ENCODE data around the gene KIF7.

The KIF7 gene

DNA sequence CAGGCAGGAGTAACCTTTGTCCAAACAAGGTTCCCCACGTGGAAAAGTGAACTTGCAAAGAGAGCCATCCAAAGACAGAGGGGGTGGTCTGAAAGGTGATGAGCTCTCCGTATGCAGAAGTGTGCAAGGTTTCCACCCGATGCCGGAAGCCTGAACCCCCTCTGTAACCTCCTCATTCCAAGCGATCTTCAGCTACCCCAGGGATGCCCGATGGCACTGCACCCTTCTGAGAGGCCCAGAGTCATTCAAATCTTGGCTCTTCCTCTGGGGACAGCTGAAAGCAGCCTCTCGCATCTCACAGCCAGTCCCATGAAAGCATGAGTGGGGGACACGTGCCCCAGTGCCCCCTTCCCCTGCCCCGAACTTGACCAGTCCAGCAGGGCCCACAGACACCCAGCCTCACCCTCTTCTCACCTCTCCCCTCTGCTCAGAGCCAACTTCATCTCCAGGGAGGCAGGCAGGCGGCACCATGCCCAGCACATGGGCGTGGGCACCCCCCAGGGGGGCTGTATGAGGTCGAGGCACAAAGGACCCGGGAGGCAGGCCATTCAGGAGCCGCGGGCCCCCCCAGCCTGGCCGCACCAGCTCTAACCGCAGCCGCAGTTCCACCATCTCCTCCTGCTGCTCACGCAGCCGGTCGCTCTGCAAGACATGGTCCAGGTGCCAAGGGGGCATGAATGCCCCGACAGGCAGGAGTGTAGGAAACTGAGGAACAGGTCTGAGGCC, 8.7 kb downstream of the KIF7 start:
- DNase-seq: no peak

DNA sequence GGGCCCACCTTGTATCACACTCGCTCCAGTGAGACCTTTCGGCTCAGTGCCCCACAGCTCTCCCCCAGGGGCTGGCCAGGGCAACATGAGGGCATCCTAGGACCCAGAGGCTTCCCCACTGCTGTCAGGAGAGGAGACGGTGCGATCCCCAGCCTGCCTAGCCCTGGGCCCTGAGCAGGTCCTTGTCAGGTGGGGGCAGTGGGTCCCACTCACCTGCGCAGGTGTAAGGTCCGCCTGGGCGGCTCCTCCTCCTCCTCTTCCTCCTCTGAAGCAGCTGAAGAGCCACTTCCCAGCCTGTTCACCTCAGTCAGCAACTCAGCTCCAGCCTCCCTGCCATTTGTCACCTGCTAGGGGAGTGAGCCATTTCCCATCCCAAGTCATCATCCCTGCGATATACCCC, 9.6 kb downstream of the KIF7 start:
- no peak for DNase-seq

DNA sequence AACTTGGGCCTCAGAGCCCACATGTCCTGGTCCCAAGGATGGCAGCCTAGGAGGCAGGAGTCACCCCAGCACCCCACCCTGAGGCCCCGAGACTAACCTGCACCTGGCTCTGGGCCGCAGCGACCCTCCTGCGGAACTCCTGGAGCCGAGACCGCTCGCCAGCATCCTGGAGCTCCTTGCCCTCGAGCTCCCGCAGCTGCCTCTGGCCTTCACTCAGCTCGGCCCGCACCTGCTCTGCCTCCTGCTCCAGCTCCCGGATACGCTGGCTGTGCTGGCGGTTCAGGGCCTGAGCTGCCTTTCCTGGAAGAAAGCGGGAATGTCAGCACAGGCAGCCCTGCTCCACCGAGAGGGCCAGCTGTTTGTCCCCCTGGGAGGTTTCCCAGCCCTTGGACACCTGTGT, 13.2 kb downstream of the KIF7 start:
- DNase-seq: no peak

DNA sequence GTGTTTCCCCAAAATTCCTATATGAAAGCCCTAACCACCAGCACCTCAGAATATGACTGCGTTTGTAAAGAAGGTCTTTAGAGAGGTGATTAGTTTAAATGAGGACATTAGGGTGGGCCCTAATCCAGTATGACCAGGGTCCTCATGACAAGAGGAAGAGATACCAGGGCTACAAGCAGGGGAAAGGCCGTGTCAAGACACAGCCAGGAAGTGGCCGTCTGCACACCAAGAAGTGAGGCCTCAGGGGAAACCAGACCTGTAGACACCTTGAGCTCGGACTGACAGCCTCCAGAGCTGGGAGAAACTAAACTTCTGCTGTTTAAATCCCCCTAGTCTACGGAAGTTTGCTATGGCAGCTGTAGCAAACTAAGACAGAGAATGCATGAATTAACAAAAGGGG, 14.2 kb downstream of the KIF7 start:
- DNase-seq: no peak

DNA sequence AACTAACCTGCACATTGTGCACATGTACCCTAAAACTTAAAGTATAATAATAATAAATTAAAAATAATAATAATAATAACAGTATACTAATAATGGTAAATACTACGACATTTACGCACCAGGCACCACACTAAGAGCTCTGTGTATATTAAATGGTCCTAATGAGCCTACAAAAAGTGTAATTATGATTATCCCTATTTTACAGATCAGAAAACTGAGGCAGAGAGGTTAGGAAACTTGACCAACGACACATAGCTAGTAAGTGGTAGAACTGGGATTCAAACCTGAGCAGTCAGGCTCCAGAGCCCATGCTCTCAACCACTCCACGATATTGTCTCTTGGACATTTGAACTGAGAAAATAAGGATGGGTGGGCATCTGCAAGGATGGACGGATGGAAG, 15.0 kb downstream of the KIF7 start:
- no peak for DNase-seq

DNA sequence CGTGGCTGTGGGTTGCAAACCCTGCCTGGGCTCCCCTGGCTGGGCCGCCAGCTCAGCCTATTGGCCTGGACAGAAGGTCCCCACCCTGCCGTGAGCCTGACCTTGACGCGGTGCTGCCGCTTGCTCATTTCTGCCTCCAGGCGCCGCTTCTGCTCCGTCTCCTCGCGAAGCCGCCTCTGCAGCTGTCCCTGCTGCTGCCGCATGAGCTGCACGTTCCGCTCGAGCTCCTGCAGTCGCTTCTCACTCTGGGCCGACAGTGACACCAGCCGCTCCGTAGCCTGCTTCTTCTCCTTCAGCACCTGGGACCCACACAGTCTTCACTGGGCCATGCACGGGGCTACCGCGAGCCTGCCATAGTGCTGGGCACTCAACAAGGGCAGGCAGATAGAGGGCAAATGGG, 21.7 kb downstream of the KIF7 start:
- no peak for DNase-seq

DNA sequence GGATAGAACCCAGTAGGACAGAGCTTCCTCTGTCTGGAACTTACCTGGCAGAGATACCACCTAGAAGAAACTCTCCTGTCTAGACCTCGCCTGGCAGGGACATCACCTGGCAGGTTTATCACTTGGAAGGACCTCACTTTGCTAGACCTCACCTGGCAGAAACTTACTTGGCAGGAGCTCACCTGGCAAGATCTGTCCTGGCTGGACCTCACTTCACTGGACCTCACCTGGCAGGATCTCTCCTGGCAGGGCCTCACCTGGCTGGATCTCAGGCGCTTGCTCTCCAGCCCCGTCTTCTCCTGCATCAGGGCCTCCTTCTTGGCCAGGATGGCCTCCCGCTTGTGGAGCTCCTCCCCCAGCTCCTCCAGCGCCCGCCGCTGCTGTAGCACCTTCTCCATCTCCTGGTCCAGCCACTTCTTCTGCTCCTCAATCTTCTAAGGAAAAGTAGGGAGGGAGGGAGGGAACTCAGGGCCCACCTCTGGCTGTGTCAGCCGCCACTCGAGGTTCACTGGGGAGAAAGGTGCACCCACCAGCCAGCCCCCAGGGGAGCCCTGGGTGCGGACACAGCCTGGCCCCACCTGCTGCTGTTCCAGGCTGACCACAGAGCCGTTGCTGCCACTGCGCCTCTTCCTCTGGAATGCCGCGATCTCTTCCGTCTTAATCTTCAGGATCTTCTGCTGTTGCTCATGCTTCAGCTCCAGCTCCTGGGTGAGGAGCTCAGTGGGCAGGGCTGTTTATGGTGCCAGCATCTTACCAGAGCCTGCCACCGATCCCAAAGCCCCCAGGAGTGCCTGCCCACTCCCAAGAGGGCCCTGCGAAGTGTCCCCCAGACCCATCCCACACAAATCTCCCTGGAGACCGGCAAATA, 22.5 kb downstream of the KIF7 start:
- DNase-seq: no peak

DNA sequence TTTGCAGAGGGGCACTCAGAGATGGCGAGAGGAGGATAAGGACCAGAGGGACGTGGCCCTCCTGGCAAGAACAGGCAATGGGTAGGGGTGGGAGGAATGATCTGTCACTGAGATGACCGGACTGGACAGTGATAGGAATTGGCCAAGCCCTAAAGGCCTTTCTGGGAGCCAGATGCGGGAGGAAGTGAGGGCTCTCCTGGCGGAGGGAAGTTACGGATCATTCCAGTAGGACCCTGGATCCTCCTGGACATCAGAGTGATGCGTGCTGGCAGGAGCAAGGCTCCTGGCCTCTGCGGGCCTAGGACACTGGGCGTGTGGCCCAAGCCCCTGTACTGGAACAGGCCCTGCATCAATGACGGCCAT, 23.4 kb downstream of the KIF7 start:
- no peak for DNase-seq

DNA sequence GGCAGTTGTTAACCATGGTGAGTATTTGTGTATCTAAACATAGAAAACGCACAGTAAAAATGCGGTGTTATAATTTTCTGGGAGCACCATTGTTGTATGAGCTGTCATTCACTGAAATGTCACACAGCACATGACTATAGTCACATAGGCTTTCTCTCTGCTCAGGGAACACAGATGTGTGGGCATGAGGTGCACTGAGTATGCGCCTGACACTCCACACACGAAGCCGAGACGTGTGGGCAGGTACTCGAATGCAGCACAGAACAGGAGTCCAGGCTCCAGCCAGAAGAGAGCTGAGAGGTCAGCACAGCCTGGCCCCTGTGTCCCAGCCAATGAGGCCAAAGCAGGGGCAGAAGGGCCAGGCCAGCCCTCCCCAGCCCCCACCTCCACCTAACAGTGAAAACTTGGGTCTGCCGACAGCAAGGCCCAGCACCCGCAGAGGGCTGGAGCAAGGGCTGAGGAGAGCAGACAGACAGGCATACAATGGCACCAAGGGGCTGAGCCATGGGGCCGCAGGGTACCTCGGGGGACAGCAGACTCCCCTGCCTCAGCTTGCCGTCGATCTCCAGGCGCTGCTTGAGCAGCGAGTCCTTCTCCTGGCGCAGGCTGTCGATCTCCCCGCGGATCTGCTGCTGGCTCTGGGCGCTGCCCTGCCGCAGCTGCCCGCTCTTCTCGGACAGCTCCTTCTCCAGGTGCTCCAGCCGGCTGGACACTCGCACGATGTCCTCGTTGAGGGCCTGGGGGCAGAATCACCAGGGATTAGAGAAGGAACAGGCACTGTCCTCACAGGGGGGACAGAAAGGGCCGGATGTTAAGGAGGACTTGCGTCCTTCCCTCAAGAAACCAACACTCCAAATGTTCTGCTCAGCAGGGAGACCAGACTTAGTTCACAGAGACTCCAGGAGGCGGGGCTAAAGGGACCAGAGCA, 24.0 kb downstream of the KIF7 start:
- DNase-seq: no peak

DNA sequence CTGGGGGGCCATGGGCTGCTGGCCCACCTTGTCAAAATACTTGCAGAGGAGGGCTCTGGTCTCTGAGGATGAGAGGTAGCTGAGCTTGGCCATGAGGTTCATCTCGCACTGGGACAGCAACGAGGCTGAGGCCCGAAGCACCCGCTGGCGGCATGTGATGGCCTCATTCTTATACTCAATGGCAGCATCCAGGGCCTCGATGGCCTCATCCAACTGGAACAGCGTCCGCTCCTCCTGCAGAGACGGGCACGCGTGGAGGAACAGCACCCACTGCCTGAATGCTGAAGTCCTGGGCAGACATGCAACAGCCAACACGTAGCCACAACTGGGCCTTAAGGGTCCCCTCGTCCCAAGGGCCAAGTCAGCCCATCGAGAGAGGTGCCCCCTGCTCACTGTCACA, 25.0 kb downstream of the KIF7 start:
- DNase-seq: no peak

DNA sequence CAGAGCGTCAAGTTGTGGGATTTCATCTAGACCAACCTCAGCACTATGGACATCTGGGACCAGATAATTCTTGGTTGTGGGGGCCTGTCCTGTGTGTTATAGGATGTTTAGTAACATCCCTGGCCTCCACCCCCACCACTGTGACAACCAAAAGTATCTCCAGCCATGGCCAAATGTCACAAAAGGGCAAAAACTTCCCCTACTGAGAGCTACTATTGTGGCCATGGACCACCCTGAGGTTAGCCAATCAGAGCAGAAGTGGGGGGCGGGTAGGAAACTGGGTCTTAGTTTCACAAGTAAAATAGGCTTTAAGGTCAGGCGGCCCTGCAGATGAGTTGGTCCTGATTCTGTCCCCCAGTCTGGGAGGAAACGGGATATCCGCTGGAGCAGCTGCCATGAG, 25.4 kb downstream of the KIF7 start:
- no peak for DNase-seq

DNA sequence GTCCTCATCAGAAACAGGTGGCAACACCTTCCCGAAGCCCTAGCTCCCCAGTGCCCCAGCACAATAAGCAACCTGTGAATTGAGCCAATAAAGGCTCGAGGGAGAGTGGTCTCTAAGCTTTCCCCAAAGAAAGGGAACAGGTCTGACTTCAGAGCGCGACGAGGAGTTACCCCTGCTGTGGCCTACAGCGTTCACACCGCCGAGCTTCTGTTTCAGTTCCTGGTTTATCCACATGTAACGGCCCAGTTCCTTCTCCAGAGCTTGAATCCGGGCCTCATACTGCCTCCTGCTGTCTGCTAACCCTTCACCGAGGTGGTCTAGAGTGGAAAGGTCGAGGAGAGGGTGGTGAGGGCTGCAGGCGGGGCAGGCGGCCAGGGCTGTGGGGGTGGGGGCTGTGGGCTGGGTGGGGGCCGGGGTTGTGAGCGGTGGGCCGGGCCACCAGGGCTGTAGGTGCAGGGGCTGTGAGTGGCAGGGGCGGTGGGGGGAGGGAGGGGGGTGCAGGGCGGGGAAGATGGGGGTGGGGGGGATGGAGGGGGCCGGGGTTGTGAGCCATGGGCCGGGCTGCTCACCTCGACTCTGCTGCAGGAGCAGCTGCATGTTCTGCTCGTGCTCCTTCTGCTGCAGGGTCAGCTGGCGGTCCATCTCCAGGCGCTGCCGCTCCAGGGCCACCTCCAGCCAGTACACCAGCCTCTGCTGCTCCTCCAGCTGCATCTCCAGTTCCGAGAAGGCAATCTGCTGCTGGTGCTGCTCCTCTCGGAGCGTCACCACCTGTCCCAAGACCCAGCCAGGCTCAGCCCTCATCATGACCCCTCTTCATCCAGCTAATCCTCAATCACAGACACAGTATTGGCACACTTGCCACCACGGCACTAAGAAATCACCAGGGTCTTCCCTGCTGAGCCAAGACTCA, 26.2 kb downstream of the KIF7 start:
- DNase-seq: no peak

DNA sequence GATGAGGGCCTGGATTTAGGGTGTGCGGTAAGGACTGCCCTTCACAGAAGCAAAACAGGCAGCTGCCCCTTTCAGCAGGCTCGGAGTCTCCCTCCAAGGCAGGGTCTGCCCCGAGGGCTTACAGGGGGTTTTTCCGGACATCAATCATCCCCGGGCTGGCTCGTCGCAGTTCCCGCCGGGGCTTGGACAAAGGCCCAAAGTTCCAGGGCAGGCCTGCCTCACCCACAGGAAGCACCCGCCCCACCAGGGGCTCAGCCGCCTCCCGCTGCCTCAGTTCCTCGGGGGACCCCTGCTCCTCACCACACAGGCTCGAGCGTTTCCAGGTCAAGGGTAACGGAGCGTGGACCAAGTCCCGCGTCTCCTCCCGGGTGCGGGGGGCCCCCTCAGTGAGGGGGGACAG, 27.0 kb downstream of the KIF7 start:
- DNase-seq: no peak

DNA sequence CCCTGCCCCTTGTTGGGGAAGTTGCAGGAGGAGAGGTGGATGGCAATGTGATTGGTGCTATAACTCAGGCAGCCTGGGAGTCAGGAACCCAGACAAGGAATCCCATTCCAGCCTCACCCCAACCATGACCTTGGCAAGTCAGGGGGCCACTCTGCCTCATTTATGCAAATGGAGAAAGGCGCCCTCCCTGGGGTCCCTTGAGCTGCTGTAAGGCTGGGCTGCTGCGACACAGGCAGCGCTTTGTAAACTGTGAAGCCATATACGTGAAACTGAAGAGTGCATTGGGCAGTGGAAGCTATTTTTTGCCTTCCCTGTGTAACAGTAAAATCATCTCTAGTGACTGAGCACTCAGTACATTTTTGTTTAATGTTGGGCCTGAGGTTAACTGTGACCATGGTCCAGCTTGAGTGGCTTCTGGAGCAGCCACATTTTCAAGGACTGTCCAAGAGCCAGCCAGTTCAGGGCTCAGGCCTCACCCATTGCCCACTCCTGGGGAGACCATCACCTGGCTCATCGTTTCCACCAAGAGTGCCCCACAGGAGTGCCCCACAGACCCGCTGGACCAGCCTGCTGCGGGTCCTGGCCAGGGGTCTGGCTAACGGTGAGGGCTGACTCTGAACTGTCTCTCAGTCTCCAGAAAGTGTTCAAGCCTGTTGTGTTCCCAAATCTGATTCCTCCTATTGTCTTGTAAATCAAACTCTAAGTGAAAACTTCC, 27.9 kb downstream of the KIF7 start:
- no peak for DNase-seq

DNA sequence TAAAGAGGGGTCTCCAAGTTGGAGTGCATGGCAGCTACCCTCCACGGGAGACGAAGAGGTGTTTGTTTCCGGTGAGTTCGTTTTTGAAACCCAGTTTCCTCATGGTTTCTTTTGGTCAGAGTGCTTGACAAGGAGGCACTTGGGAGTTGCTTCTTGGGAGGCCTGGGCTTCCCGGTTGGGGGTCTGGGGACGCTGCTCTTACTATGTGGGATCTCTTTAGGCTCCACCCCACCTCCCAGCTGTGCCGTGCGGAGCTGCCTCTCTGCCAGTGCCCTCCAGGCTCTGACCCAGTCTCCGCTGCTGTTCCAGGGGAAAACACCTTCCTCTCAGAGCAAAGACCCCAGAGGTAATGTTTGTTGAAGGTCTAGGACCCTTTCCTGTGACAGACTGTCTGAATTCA, 29.6 kb downstream of the KIF7 start:
- DNase-seq: no peak

DNA sequence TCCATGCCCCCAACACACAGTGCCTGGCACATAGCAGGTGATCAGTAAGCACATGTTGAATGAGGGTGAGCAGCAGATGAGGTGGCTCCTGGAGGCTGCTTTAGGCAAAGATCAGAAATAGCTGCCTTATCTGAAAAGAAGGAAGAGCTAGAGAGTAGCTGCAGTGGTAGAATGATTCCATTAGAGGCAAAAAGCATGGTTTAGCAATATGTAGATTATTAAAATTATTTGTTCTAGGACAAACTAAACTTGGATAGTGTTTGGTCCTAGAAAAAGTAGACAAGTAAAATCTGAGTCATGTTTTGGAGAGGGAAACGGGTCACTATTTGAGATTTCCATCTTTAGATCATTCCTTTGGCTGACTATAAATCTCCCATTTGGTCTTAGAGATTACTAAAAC, 32.1 kb downstream of the KIF7 start:
- DNase-seq: no peak

DNA sequence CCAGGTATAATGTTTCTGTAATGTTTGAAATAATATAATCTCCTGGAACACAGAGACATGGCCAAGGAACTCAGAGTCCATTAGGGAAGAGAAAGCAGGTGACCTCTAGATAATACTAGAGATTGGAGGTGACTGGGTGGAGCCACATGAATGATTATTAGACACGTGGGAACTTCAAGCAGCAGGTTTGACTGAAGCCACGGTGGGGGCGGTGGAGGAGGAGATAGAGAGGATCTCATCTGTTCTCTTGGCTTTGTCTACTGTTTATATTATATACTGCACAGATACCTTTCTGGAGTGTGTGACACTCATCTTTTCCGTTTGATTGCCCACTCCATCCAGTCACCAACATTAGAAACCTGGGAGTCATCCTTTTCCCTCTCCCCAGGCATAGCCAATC, 33.7 kb downstream of the KIF7 start:
- no peak for DNase-seq

DNA sequence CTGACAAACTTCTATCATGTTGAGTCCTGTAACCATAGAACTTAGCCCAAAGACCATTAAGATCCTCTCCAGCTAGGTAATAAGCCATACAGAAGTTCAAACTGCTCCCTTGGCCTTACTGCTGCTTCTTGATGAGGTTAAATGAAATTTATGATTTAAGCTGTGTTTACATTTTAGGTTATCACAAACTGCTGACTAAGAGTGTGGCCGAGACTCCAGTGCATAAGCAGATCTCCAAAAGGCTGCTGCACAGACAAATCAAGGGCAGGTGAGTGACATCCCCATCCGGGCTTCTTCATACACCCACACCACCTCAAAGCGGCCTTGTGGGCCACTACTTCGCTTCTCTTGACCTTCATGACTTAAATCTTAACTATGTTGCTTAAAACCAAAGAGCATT, 39.0 kb downstream of the KIF7 start:
- DNase-seq: no peak

DNA sequence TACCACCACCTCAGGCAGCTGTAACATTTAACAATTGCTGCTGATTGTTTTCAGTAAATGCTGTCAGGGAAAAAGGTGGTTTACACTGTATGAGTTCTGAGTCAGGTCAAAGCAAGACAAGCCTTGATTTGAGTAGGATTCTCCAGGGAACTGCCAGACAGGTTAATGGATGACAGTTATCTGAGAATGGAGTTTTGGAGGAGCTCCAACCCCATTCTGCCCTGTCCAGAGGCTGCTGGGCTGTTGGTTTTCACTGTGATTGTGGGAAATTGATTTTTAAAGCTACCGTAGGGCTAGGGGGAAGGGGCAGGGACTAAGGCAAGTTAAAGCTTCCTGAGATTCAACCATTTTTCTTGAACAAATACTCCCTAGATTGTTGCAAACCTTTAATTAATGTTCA, 40.1 kb downstream of the KIF7 start:
- DNase-seq: no peak

DNA sequence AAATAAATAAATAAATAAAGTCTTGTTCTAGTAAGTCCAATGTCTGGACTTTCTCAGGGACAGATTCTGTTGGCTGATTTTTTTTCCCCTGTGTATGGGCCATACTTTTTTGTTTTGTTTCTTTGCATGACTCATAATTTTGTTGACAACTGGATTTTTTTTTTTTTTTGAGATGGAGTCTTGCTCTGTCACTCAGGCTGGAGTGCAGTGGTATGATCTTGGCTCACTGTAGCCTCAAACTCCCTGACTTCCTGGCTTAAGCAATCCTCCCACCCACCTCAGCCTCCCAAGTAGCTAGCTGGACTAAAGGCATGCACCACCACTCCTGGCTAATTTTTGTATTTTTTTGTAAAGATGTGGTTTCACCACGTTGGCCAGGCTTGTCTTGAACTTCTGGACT, 41.1 kb downstream of the KIF7 start:
- DNase-seq: no peak

DNA sequence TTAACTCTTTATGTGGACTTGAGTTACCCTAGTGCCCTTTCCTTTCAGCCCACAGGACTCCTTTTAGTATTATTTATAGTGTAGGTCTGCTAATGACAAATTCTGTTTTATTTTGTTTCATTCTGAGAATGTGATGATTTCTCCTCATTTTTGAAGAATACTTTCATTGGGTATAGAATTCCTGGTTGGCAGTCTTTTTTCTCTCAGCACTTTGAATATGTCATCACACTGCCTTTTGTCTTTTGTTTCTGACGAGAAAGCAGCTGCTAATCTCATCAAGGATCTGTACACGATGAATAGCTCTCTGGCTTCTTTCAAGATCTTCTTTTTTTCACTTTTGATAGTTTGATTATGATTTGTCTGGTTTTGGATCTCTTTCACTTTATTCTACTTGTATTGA, 42.2 kb downstream of the KIF7 start:
- DNase-seq: no peak

DNA sequence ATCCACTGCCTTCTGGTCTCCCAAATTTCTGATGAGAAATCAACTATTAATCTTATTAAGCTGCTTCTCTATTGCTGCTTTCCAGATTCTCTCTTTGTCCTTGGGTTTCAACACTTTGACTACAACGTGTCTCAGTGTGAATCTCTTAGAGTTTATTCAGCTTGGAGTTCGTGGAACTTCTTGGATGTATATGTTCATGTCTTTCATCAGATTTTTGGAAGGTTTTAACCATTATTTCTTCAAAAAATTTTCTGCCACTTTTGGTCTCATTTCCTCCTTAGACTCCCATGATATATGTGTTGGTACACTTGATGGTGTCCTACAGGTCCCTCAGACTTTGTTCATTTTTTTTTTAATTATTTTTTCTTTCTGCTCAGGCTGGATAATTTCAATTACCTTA, 44.0 kb downstream of the KIF7 start:
- DNase-seq: no peak

Data from NCI-H526 (cell line).